Gastrocnemius medialis (tissue), 4 donors: ENCODE data around the gene POLE.

Experiments
- CTCF ChIP-seq, 5 experiments: fragments of 450-650 bp in 3 of 5; fragments of 200-600 bp in 2 of 5; sonication (generic) in 2 of 5; IDR thresholded peaks in 4 of 5; conservative IDR thresholded peaks in 1 of 5; 1 replicate in 4 of 5; 2 replicates in 1 of 5; pipeline ENCODE4 v1.5.1; 2016 to 2019; ENCODE audit warnings: antibody characterized with exemption in 5 of 5, mild to moderate bottlenecking in 3 of 5, moderate library complexity in 3 of 5
- POLR2A ChIP-seq, 2 donors: fragments of 450-650 bp; IDR thresholded peaks; one replicate each; pipeline ENCODE4 v1.6.1; 2017; ENCODE audit warnings: antibody characterized with exemption in 2 of 2, mild to moderate bottlenecking in 2 of 2, moderate library complexity in 2 of 2

- TF ChIP-seq CTCF (IDR thresholded peaks at IDR 0.05 in 4 of 5, conservative IDR thresholded peaks at IDR 0.05 in 1 of 5) (no peak), POLR2A (IDR thresholded peaks at IDR 0.05) (no peak)
These were observed 44.0 kb downstream of the POLE start for GRCh38 chr12:132642846-132643835.
